GM21717 (cell line): ENCODE results near the gene P2RX6.
"Not testable (repeated sequence)": the region's sequence is repeated elsewhere in the genome, so short reads cannot be mapped to it uniquely, and the experiment has no call there.

Source experiments
- ATAC-seq: cut with Tn5 transposase; IDR thresholded peaks from one replicate; pipeline ENCODE4 v1.9.1; 2021; ENCODE audit warnings: mild to moderate bottlenecking, moderate library complexity; ENCODE audit not compliant: unreplicated experiment

The P2RX6 gene

DNA sequence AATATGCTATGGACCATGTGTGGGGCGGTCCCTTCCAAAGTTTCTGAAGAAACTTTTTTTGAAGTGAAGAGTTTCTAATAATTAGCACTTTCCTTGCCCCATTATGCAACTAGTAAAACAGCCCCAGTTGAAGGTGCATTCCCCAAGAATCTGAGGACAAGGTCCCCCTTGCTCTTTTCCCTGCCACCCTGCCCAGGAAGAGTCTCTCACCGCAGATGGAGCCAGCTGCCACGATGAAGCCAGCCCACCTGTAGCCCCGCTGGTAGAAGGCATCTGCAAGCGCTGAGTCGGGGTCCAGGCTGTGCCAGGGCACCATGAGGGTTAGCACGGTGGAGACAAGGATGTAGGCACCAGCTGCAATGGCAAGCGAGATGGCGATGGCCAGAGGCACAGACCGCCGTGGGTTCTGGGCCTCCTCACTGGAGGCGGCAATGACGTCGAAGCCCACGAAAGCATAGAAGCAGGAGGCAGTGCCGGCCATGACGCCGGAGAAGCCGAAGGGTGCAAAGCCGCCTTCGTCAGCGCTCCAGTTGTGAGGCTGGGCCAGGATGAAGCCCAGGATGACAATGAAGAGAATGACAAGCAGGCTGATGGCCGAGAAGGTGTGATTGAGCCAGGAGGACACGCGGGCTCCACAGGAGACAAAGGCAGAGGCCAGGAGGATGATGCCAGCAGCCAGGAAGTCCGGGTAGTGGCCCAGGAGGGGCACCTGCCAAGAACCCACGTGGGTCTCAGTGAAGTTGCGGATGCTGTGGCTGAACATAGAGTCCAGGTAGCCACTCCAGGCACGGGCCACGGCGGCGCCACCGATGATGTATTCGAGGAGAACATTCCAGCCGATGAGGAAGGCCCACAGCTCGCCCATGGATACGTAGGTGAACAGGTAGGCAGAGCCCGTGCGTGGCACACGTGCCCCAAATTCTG lies 15.9 kb downstream of the P2RX6 start:
- no peak for ATAC-seq

DNA sequence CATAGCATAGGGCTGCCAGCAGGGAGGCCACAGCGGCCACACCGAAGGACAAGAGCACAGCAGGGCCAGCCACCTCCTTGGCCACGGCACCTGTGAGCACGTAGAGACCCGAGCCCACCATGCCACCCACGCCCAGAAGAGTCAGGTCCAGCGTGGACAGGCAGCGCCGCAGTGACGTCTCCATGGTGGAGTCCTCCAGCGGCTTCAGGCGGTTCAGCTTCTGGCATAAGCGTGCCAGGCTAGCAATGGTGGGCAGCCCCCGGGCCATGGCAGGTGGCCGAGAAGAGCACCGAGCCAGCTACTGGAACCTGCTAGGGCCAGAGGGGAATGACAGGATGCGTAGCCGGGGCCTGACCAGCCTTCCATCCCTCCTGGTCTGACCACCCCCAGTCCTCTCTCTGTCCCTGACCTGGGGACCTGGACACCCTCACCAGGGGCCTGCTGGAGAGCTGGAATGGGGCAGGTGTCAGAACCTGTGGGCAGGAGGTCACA lies 16.6 kb downstream of the P2RX6 start:
- ATAC-seq: no peak

DNA sequence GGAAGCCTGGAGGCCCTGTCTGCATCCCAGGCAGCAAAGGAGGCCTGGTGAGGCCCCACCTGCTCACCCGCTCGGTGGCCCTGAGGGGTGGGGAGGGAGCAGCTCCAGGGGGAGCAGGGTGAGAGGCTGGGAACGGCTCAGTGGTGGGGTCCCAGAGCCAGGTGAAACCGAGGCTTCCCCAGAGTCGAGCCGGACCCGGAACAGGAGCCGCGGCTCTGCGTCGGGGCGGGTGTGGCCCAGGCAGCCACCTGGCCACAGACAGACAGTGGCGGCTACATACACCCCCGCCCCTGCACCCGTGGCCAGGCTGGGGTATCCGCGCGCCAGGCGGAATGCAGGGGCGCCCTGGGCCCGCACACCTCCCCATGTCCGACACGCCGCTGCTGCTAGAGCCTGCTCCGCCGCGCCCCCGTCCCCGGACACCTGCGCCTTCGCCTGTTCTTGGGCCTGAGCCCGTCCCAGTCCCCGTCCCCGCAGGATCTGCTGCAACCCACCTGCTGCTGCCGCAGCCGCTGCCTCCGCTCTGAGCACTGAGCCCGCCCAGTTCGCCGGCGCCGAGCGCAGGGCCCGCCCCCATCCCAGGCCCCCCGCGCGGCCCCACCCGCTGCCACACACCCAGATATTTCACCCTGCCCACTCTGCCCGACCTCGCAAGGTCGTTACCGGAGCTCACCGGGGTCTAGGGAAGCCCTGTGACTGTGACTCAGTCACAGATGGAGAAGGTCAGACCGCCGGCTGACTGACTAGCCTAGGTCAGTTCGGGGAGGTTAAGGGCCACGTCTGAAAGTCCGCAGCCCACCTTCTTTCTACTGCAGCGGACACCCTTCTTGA lies 17.3 kb downstream of the P2RX6 start, which contains the start of gene SLC7A4:
SLC7A4 (minus strand) TSS at position 525 of the 831 bp plus-strand sequence. CDS start 749 bp downstream, outside the sequence.
- no peak for ATAC-seq

DNA sequence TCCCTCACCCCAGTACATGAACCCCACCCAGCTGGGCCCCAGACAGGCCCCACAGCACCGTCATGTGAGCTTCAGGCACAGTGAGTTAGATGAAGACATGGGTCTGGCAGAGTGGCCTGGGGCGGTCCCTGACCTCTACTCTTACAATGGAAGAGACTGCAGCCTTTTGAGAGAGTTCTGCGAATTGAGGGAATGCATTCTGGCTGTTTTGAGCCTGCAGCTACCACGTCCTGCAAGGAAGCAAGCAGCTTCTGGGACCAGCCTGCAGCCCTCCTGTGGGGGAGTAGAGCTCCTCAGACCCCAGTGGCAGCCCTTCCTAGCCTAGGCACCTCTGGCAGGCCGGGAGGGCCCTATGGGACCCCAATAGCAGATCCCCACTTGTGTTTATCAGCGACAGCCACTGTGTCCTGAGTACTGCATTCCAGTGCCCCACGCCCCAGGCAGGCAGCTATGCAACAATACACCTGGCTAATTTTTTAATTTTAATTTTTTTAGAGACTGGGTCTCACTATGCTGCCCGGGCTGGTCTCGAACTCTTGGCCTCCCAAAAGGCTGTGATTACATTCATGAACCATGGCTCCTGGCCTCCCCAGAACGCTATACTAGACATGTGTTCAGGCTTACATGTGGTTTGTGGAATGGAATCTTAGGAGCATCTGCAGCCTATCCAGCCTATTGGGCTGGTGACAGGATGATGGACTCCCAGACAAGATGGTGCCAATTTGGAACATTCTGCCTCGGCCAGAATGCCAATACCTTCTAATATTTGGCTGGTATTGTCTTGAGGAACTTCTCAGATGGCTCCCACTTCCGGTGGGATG lies 18.1 kb downstream of the P2RX6 start:
- ATAC-seq: no peak

DNA sequence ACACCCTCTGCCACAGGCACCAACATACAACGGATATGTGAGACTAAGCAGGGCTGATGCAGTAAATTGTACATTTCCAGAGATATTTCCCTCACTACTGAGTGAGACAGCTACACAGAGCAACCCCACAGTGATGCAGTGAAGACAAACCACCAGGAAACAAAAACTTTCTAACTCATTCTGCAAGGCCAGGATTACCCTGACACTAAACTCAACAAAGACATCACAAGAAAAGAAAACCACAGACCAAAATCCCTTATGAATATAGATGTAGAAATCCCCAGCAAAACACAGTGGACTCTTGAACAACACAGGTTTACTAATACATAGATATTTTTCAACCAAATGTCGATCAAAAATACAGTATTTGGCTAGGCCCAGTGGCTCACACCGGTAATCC lies 18.9 kb downstream of the P2RX6 start:
- ATAC-seq: no peak

DNA sequence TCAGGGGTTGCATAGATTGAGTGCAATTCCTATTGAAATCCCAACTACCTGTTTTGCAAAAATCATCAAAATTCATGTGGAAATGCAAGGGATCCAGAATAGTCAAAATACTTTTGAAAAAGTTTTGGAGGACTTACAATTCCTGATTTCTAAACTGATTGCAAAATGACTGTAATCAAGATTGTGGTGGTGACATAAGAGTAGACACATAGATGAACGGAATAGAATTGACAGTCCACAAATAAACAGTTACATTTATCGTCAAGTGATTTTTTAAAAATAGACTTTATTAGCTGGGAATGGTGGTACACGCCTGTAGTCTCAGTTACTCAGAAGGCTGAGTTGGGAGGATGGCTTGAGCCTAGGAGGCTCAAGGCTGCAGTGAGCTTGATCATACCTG lies 20.0 kb downstream of the P2RX6 start:
- ATAC-seq: no peak

DNA sequence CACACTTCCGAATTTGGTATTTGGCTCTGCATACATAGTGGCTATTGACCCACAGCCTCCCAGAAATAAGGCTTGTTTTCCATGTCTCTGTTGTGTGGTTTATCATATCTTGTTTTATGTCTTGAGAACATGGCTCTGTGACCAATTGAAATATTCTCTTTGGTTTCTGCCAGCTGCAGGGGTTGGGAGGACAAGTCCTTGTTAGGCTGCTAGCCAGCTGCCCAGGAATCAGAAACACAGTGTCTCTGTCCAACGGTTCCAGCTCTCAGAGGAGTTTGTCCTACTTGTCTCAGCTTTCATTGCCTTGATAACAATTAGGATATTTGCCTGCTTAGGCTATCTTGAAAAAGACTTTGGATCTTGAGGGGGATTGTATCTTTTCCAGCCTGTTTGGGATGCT lies 23.4 kb downstream of the P2RX6 start:
- ATAC-seq: no peak

DNA sequence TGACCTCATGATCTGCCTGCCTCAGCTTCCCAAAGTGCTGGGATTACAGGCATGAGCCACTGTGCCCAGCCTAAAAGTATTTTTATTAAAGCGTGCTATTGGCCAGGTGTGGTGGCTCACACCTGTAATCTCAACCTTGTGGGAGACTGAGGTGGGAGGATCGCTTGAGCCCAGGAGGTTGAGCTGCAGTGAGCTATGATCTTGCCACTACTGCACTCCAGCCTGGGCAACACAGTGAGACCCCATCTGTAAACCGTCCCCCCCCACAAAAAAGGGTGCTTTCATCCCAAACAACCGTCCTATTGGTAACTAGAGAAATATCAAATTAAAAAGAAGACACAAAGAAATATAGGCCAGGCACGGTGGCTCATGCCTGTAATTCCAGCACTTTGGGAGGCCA lies 24.2 kb downstream of the P2RX6 start:
- not testable (repeated sequence) for ATAC-seq

DNA sequence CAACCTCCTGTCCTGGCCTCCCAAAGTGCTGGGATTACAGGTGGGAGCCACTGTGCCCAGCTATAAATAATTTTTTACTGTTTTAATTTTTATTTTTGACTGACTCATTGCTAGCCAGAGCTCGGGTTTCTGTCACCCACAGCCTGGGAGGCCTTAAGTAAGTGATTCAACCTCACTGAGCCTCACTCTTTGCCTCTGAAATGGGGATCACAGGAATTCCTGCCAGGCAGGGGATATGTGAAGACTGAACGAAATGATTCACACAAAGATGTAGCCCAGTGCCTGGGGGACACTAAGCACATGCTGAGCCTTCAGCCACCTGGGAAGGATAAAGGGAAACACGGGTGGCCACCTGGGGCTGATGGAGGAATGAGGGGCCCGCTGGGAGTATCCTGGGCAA lies 27.0 kb downstream of the P2RX6 start:
- no peak for ATAC-seq

DNA sequence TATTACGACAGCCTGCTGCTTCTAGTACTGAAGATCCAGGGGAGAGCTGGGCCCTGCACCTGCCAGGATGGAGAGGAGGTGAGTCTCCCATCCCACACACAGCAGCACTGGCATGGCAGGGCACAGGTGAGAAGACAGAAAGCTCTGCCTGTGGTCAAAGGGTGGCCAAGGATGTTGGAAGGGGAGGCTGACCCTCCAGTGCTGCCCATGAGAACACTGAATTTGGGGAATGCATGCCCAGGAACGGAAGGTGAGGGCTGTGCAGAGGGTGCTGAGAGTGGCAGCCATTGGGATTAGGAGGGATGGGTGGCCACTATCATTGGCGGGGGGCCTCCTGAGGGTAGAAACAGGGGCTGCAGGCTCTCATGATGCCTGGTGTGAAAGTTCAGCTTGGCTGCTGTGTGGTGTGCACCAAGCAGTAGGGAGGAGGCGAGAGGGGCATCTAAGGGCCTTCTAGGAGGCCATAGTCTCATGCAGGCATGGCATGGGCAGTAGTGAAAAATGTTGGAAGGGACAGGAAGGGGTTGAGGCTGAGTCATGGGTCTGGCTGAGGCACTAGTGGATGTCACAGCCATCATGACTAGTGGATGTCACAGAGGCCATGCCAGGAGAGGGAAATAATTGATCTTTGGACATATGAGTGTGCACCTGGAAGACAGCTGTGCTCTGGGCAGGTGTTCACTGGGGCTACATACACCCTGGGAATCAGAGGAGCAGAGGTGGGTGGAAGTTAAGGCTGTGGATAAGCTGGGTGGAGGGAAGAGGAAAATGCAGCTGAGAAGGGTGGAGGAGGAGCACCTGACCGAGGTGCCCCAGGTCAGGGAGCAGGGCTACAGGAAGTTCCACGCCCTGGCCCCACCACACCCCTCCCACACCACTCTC lies 28.3 kb downstream of the P2RX6 start:
- ATAC-seq: no peak

DNA sequence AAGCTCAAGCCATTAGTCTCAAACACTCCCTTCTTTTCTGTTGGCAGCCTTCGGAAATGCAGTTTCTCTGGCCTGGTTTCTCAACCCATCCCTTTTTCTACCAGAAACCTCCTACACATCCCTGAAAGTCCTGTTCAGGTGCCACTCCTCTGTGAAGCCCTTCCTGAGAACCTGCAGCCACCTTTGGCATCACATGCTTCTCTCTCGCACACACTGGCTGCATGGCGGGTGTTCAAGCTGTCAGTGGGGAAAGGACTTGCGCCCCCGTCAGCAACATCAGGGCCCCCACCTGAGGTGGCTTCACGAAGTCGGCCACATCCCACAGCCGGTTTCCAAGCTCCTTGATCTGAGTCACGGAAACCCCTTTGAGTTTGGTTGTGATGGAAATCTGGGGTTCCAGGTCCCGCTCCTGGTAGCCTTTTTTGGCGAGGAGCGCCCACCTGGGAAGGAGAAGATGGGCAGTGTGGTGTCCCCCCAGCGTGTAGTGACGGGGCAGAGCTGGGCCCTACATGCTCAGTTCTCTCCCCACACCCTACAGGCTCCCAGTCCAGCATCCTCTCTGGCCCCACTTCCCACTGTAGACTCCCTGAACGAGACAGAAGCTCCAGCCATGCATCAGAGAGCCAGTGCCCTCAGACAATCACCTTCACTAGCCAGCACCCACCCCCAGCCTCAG lies 29.0 kb downstream of the P2RX6 start:
- ATAC-seq: no peak

DNA sequence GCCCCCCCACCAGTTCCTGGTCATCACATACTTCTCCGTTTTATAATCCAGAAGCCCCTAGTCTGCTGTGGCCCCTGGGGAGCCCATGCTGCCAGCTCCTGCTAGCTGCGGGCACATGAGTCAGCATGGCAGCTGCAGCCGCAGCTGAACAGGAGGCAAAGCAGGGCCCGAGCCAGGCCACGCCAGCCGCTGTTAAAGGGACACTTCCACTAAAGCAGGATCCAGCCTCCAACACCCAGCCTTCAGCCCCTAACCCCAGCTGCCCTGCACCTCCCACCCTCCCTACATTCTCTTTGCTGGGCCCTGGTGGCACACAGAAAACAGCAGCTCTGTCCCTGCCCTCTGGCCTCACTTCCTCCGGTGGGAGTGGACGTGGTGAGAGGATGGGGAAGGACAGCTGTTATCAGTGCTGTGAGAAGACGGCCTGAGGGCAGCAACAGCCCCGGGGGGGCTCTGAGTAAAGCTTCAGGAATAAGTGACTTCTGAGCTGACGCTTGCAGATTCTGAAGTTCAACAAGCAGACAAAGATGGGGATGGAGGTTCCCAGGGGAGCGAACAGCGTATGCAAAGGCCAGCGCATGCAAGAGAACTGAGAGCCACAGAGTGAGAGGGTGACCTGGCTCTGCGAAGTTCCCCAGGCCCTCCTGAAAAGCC lies 30.1 kb downstream of the P2RX6 start:
- ATAC-seq: no peak

DNA sequence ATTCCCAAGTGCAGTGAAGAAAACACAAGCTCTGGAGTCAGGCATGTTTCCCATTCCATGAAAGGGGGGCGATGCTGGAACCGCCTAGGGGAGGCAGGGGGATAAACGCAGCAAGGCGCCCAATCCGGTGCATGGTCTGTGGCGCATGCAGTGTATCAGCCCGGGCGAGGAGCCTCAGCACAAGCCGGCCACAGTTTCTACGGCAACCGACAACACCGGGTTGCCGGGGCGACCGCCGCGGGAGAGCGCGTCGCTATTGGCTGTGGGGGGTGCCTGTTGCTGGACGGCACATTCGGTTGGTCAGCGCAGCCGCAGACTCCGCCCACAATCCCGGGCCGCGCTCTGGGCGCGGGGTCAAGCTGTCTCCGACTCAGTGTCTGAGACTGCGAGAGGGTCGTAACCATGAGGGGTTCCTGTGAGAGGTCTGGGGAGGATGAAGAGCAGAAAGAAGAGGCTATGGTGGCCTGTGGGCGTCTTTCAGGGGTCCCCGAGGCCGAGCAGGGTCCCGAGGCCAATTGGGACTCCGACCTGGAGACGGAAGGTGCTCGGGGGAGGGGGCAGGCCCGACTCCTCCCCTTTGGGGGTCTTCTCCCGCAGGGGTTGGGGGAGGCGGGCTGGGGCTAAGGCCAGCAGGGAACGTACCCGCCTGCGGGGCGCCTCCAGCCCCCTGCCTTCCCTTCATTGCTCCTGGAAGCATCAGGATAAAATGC lies 30.8 kb downstream of the P2RX6 start, which contains the start of gene LRRC74B:
LRRC74B (plus strand) TSS at position 362 of the 710 bp plus-strand sequence; CDS start at position 403, 41 bp downstream.
- ATAC-seq: no peak

DNA sequence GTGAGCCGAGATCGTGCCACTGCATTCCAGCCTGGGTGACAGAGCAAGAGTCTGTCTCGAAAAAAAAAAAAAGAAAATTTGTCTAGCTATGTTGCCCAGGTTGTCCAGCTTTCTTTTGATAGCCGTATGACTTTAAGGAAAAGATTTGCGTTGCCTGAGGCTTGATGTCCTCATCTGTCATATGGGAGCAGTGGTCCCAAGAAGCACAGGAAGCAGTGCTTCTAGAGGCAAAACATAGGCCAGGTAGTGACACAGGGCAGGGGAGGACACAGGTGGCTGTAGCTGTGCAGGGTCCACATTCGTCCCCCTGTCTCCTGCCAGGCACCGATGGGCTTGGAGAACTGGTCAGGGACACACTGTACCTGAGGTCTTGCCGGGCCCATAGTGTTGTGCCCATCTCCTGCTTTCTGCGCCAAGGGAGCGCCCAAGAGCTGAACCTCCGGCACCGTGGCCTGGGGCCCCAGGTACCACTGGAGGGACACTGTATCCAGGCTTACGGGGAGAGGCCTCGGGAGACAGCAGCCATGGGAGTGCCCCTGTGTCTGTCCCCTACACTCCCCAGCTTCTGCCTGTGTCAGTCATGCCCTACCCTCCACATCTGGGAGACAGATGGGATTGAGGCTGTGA lies 32.2 kb downstream of the P2RX6 start:
- ATAC-seq: no peak

DNA sequence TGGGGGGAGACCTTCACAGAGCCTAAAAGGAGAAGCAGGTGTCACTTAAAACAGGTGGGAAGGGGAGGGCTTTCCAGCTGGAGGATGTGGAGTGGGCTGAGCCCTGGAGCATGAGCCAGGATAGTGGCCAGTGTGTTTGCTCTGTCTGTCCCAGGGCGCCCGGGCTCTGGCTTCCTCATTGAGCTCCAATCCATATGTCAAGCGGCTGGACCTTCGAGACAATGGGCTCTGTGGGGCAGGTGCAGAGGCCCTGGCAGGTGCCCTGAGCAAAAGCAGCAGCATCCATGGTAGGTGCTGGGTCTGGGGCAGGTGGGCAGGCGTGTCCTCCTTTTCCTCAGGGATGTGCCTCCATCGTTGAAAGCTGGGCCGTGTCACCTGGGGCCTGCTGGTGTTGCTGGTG lies 32.8 kb downstream of the P2RX6 start:
- ATAC-seq: no peak

DNA sequence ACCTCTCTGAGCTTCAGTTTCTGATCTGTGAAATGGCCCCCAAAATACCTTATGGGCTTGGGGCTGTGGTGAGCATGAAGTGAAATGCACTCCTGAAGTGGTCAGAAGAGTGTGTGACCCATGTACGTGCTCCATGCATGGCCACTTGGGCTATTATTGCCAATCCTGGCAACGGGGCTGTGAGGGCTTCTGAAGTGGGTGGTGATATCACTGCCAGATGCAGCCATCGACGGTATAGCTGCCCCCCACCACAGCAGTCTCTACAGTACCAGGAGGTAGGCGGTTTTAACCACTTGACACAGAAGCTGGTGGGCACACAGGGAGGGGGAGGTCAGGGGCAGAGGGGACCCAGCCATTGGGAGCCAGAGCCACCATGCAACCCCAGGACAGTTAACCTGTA lies 33.5 kb downstream of the P2RX6 start:
- not testable (repeated sequence) for ATAC-seq

DNA sequence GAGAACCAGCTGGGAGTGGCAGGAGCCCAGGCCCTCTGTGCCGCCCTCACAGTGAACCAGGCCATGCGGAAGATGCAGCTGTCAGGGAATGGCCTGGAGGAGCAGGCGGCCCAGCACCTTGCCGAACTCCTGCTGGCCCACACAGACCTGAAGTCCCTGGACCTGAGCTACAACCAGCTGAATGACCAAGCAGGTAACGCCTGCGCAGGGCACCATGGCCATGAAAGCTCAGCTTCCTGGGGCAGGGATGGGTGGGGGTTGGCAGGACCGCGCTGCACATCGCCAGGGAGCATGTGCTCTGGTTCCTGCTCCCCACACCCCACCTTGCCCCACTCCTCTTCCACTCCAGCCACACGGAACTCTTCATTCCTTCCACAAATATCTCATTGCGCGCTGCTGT lies 34.0 kb downstream of the P2RX6 start:
- not testable (repeated sequence) for ATAC-seq
